CD4-positive, alpha-beta T cell treated with Interleukin-21 for 1 hour (primary cell): Measurements from ENCODE around the gene HSPA5.
"Not testable (repeated sequence)": the region's sequence is repeated elsewhere in the genome, so short reads cannot be mapped to it uniquely, and the experiment has no call there.

ENCODE experiments used
- DNase-seq: peaks from one replicate; pipeline ENCODE4 v3.0.0-alpha.2; 2020

The HSPA5 gene

GRCh38 chr9:125241000-125241862 is at the start of gene HSPA5:
Gene HSPA5, minus strand, starts transcription at chr9:125241343. Its CDS starts 217 bp downstream, at chr9:125241126.
- DNase-seq = peak; percentile 100

- not testable (repeated sequence) for DNase-seq
These were observed 45.8 kb upstream of the HSPA5 start for GRCh38 chr9:125286935-125287433.

- DNase-seq = no peak
These were observed 43.7 kb upstream of the HSPA5 start for GRCh38 chr9:125284855-125285254.

GRCh38 chr9:125280945-125281344 is 39.8 kb upstream of the HSPA5 start:
- DNase-seq = no peak

GRCh38 chr9:125277411-125277810 is 36.3 kb upstream of the HSPA5 start:
- no peak for DNase-seq

GRCh38 chr9:125276771-125277170 is 35.6 kb upstream of the HSPA5 start:
- DNase-seq = no peak

GRCh38 chr9:125272697-125273096 is 31.6 kb upstream of the HSPA5 start:
- no peak for DNase-seq

GRCh38 chr9:125271081-125271480 is 29.9 kb upstream of the HSPA5 start:
- DNase-seq = no peak

- DNase-seq = no peak
These were observed 27.9 kb upstream of the HSPA5 start for GRCh38 chr9:125269014-125269397.

GRCh38 chr9:125268394-125269013 is 27.4 kb upstream of the HSPA5 start:
- no peak for DNase-seq

- DNase-seq = peak; percentile 54
These were observed 22.9 kb upstream of the HSPA5 start for GRCh38 chr9:125264068-125264467.

GRCh38 chr9:125262294-125262991 is 21.3 kb upstream of the HSPA5 start:
- peak; percentile 30 for DNase-seq

- DNase-seq = peak; percentile 91
These were observed 20.6 kb upstream of the HSPA5 start, which contains the start of gene GAPVD1 for GRCh38 chr9:125261501-125262293. Gene GAPVD1, plus strand, starts transcription at chr9:125261826. Its CDS starts 37,096 bp downstream, at chr9:125298922.

- no peak for DNase-seq
These were observed 19.4 kb upstream of the HSPA5 start for GRCh38 chr9:125260561-125260960.

GRCh38 chr9:125258832-125259534 is 17.8 kb upstream of the HSPA5 start:
- no peak for DNase-seq

GRCh38 chr9:125258160-125258785 is 17.1 kb upstream of the HSPA5 start:
- DNase-seq = no peak

- no peak for DNase-seq
These were observed 14.7 kb upstream of the HSPA5 start for GRCh38 chr9:125255781-125256391.

- DNase-seq = no peak
These were observed 13.1 kb upstream of the HSPA5 start for GRCh38 chr9:125254231-125254630.

GRCh38 chr9:125246261-125246667 is 5.1 kb upstream of the HSPA5 start:
- no peak for DNase-seq

GRCh38 chr9:125243792-125244260 is 2.7 kb upstream of the HSPA5 start:
- DNase-seq = no peak
